Measurements from ENCODE around the gene MIS18BP1. TPM values are rescaled to one million over a fixed set of nuclear protein-coding genes. Genes with fewer than 3 reads are reported as not detected.

The MIS18BP1 gene
- total RNA-seq, 1 donor from 2014 or later, result 9.8 TPM

DNA sequence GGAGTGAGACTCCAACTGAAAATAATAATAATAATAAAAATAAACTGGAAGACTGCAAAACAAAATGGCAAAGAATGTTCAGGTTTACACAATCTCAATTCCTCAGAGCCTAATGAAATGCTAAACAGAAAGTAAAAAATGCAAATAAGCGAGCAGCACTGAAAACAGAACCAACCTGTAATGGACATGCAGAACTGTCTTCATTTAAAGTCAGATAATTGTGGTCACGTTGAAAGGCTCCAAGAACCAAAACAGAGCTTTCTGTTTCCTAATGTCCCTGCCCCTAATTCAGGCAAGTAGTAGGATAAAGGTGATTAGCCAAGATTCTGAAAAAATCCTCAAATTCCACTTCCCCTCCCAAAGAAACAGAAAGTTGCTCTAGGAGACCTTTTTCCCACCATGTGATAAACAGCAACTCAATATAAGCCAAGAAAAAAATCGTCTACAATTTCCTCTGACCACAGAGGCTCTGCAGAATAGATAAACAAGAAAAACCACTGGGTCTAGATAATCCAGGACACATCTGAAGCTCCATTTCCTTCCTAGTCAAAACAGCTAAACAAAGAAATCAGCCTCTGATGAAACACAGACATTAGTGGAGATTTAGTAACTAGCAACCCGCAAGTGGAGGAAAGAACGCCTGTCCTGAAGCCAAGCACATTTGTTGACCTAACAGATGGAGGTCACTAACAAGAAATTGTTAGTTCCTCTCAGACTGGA lies 3.0 kb downstream of the MIS18BP1 start:
- no peaks in the 10 kb centered on the region for H3K27me3 ChIP-seq (ENCODE audit: insufficient read depth, low read length)
- Mint-ChIP-seq H3K27ac (ENCODE audit: unreplicated experiment) (no peak overlapping the region), H3K4me3 (ENCODE audit: unreplicated experiment) (peak overlapping the region; percentile 2), H3K4me1 (ENCODE audit: low read depth, unreplicated experiment) (peaks cover 15% of the 10 kb centered on the region), H3K36me3 (ENCODE audit: low read depth, unreplicated experiment) (no peaks in the 10 kb centered on the region), H3K9me3 (ENCODE audit: unreplicated experiment) (no peaks in the 10 kb centered on the region), H3K27me3 (ENCODE audit: low read depth, unreplicated experiment) (no peaks in the 10 kb centered on the region)
- TF ChIP-seq EZH2 (IDR thresholded peaks at IDR 0.05; ENCODE audit: insufficient read depth, low read length) (no peak), CTCF (IDR thresholded peaks at IDR 0.05; ENCODE audit: insufficient read depth, low read depth, low read length) (no peak)
- H3K9me3 ChIP-seq (ENCODE audit: insufficient read depth, low read depth, low read length), result no peaks in the 10 kb centered on the region
- peak; percentile 89 for DNase-seq (ENCODE audit: low read depth)
- peaks cover 9% of the 10 kb centered on the region for H3K4me1 ChIP-seq (ENCODE audit: insufficient read depth, low read length)
- H3K36me3 ChIP-seq (ENCODE audit: insufficient read depth, low read length), result no peaks in the 10 kb centered on the region
- H3K4me2 ChIP-seq (ENCODE audit: low read length), result peak overlapping the region; percentile 72
- no peak overlapping the region for H3K4me3 ChIP-seq (ENCODE audit: insufficient read depth, low read depth, low read length)
- no peak overlapping the region for H3K27ac ChIP-seq (ENCODE audit: low read depth, low read length)
- H2AFZ ChIP-seq (ENCODE audit: low read depth, low read length), result peak overlapping the region; percentile 19
- peaks cover 1% of the 10 kb centered on the region for H4K20me1 ChIP-seq (ENCODE audit: insufficient read depth, low read length)
- peak; percentile 29 for FAIRE-seq
- H3K79me2 ChIP-seq (ENCODE audit: insufficient read depth, low read length), result peaks cover 79% of the 10 kb centered on the region
- peak overlapping the region; percentile 31 for H3K9ac ChIP-seq (ENCODE audit: low read length)

DNA sequence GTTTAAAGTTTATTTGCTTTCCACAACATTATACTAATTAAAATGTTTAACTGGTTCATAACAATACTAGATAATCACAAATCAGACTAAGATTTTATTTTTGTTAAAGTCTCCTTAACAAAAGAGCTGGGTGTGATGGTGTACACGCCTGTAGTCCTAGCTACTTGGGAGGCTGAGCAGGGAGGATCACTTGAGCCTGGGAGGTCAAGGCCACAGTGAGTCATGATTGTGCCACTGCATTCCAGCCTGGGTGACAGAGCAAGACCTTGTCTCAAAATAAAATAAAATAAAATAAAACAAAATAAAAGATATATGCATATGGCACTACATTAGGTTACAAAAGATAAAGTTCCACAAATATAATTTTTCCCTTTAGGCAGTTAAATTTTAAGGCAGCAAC lies 5.6 kb downstream of the MIS18BP1 start:
- no peaks in the 10 kb centered on the region for H3K9me3 ChIP-seq (ENCODE audit: insufficient read depth, low read depth, low read length)
- no peaks in the 10 kb centered on the region for H3K36me3 ChIP-seq (ENCODE audit: insufficient read depth, low read length)
- no peak overlapping the region for H2AFZ ChIP-seq (ENCODE audit: low read depth, low read length)
- no peak for DNase-seq (ENCODE audit: low read depth)
- no peak for FAIRE-seq
- peaks cover 15% of the 10 kb centered on the region for H3K4me1 Mint-ChIP-seq (ENCODE audit: low read depth, unreplicated experiment)
- H3K4me3 ChIP-seq (ENCODE audit: insufficient read depth, low read depth, low read length), result no peak overlapping the region
- H3K9ac ChIP-seq (ENCODE audit: low read length), result no peak overlapping the region
- H3K4me1 ChIP-seq (ENCODE audit: insufficient read depth, low read length), result peaks cover 9% of the 10 kb centered on the region
- peaks cover 99% of the 10 kb centered on the region for H3K79me2 ChIP-seq (ENCODE audit: insufficient read depth, low read length)
- no peak overlapping the region for H3K4me2 ChIP-seq (ENCODE audit: low read length)
- H3K27ac ChIP-seq (ENCODE audit: low read depth, low read length), result no peak overlapping the region
- no peak overlapping the region for H3K27ac Mint-ChIP-seq (ENCODE audit: unreplicated experiment)
- no peaks in the 10 kb centered on the region for H3K27me3 ChIP-seq (ENCODE audit: insufficient read depth, low read length)
- no peaks in the 10 kb centered on the region for H3K36me3 Mint-ChIP-seq (ENCODE audit: low read depth, unreplicated experiment)
- H3K27me3 Mint-ChIP-seq (ENCODE audit: low read depth, unreplicated experiment), result no peaks in the 10 kb centered on the region
- TF ChIP-seq CTCF (IDR thresholded peaks at IDR 0.05; ENCODE audit: insufficient read depth, low read depth, low read length) (no peak), EZH2 (IDR thresholded peaks at IDR 0.05; ENCODE audit: insufficient read depth, low read length) (no peak)
- no peak overlapping the region for H3K4me3 Mint-ChIP-seq (ENCODE audit: unreplicated experiment)
- no peaks in the 10 kb centered on the region for H3K9me3 Mint-ChIP-seq (ENCODE audit: unreplicated experiment)
- peaks cover 3% of the 10 kb centered on the region for H4K20me1 ChIP-seq (ENCODE audit: insufficient read depth, low read length)

DNA sequence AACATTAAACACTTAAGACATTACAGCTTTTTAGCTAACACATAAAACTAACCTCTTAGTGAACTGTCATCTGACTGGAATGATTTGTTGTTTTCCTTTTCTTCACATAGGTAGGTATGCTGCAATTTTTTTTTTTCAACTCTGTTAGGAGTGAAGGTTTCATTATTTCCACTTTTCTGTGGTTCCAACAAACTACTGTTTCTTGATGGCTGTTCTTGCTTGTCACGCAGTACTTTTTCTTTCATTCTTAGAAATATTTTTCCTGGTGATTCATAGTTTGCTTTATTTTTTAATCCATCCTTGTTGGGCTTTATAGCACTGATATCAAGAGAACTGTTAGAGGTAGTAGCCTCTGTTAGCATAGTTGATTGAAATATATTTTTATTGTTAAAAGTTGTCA lies 6.3 kb downstream of the MIS18BP1 start:
- peak overlapping the region; percentile 38 for H3K4me2 ChIP-seq (ENCODE audit: low read length)

More for the DNA sequence above, 6.3 kb downstream of the MIS18BP1 start:
- no peaks in the 10 kb centered on the region for H3K9me3 Mint-ChIP-seq (ENCODE audit: unreplicated experiment)
- Histone ChIP-seq H3K27me3 (ENCODE audit: insufficient read depth, low read length) (no peaks in the 10 kb centered on the region), H3K4me3 (ENCODE audit: insufficient read depth, low read depth, low read length) (no peak overlapping the region), H2AFZ (ENCODE audit: low read depth, low read length) (no peak overlapping the region), H3K36me3 (ENCODE audit: insufficient read depth, low read length) (no peaks in the 10 kb centered on the region), H3K4me1 (ENCODE audit: insufficient read depth, low read length) (peaks cover 9% of the 10 kb centered on the region), H3K9ac (ENCODE audit: low read length) (no peak overlapping the region), H3K79me2 (ENCODE audit: insufficient read depth, low read length) (peaks cover 99% of the 10 kb centered on the region), H3K9me3 (ENCODE audit: insufficient read depth, low read depth, low read length) (no peaks in the 10 kb centered on the region), H3K27ac (ENCODE audit: low read depth, low read length) (no peak overlapping the region), H4K20me1 (ENCODE audit: insufficient read depth, low read length) (peaks cover 3% of the 10 kb centered on the region)
- DNase-seq (ENCODE audit: low read depth) (peak; percentile 7), FAIRE-seq (peak; percentile 34)
- no peaks in the 10 kb centered on the region for H3K36me3 Mint-ChIP-seq (ENCODE audit: low read depth, unreplicated experiment)
- TF ChIP-seq CTCF (IDR thresholded peaks at IDR 0.05; ENCODE audit: insufficient read depth, low read depth, low read length) (no peak), EZH2 (IDR thresholded peaks at IDR 0.05; ENCODE audit: insufficient read depth, low read length) (no peak)
- no peak overlapping the region for H3K4me3 Mint-ChIP-seq (ENCODE audit: unreplicated experiment)
- no peaks in the 10 kb centered on the region for H3K27me3 Mint-ChIP-seq (ENCODE audit: low read depth, unreplicated experiment)
- peaks cover 12% of the 10 kb centered on the region for H3K4me1 Mint-ChIP-seq (ENCODE audit: low read depth, unreplicated experiment)
- no peak overlapping the region for H3K27ac Mint-ChIP-seq (ENCODE audit: unreplicated experiment)
